ENCODE measurements around the gene CPXM1.

DNA sequence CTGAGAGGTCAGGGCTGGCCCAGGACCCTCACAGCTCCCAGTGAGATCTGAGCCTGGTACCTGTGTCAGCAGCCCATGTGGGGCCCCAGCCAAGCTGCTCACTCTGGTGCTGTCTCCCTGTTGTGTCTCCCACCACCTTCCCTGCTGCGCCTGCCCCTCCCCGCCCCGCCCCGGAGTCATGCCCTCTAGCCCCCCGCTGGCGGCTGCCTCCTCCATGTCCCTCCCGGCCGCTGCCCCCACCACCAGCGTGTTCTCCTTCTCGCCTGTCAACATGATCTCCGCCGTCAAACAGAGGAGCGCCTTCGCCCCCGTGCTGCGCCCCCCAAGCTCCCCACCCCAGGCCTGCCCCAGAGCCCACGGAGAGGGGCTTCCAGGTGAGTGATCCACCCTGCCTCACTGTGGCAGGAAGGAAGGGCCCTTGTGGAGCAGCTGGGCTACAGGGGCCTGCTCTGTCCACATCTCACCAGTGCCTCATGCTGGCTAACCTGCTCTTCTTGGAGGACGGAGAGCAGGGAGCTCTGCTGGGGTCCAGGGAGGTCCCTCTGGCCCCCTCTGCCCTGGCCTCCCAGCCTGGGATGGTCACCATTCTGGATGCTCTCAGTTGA lies 44.9 kb downstream of the CPXM1 start:
- TF ChIP-seq ZFP30 (CRISPR knock-in tag; IDR thresholded peaks at IDR 0.05) (no peak), ZNF8 (CRISPR knock-in tag; IDR thresholded peaks at IDR 0.05) (no peak), ARNTL (CRISPR knock-in tag; IDR thresholded peaks at IDR 0.05; ENCODE audit: borderline replicate concordance, low read depth) (no peak), TOX (CRISPR knock-in tag; IDR thresholded peaks at IDR 0.05; ENCODE audit: borderline replicate concordance) (no peak), BACH2 (CRISPR knock-in tag; IDR thresholded peaks at IDR 0.05; ENCODE audit: borderline replicate concordance) (no peak), ZNF70 (CRISPR knock-in tag; IDR thresholded peaks at IDR 0.05) (no peak), GLIS3 (CRISPR knock-in tag; IDR thresholded peaks at IDR 0.05) (no peak), ZNF565 (CRISPR knock-in tag; conservative IDR thresholded peaks at IDR 0.05; ENCODE audit: low read depth) (no peak), CSDC2 (CRISPR knock-in tag; IDR thresholded peaks at IDR 0.05) (no peak), ISL1 (CRISPR knock-in tag; IDR thresholded peaks at IDR 0.05) (no peak), SNAI2 (CRISPR knock-in tag; IDR thresholded peaks at IDR 0.05) (no peak)
- TF ChIP-seq, protein P1, sequence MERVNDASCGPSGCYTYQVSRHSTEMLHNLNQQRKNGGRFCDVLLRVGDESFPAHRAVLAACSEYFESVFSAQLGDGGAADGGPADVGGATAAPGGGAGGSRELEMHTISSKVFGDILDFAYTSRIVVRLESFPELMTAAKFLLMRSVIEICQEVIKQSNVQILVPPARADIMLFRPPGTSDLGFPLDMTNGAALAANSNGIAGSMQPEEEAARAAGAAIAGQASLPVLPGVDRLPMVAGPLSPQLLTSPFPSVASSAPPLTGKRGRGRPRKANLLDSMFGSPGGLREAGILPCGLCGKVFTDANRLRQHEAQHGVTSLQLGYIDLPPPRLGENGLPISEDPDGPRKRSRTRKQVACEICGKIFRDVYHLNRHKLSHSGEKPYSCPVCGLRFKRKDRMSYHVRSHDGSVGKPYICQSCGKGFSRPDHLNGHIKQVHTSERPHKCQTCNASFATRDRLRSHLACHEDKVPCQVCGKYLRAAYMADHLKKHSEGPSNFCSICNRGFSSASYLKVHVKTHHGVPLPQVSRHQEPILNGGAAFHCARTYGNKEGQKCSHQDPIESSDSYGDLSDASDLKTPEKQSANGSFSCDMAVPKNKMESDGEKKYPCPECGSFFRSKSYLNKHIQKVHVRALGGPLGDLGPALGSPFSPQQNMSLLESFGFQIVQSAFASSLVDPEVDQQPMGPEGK (CRISPR knock-in tag; IDR thresholded peaks at IDR 0.05; ENCODE audit: borderline replicate concordance) = no peak
- TF ChIP-seq, protein P2, sequence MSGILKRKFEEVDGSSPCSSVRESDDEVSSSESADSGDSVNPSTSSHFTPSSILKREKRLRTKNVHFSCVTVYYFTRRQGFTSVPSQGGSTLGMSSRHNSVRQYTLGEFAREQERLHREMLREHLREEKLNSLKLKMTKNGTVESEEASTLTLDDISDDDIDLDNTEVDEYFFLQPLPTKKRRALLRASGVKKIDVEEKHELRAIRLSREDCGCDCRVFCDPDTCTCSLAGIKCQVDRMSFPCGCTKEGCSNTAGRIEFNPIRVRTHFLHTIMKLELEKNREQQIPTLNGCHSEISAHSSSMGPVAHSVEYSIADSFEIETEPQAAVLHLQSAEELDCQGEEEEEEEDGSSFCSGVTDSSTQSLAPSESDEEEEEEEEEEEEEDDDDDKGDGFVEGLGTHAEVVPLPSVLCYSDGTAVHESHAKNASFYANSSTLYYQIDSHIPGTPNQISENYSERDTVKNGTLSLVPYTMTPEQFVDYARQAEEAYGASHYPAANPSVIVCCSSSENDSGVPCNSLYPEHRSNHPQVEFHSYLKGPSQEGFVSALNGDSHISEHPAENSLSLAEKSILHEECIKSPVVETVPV (CRISPR knock-in tag; IDR thresholded peaks at IDR 0.05) = no peak
- TF ChIP-seq, protein P3, sequence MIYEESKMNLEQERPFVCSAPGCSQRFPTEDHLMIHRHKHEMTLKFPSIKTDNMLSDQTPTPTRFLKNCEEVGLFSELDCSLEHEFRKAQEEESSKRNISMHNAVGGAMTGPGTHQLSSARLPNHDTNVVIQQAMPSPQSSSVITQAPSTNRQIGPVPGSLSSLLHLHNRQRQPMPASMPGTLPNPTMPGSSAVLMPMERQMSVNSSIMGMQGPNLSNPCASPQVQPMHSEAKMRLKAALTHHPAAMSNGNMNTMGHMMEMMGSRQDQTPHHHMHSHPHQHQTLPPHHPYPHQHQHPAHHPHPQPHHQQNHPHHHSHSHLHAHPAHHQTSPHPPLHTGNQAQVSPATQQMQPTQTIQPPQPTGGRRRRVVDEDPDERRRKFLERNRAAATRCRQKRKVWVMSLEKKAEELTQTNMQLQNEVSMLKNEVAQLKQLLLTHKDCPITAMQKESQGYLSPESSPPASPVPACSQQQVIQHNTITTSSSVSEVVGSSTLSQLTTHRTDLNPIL (CRISPR knock-in tag; IDR thresholded peaks at IDR 0.05; ENCODE audit: low read depth) = no peak

Measured in SK-N-SH treated with all-trans-retinoic acid at 6 μM for 48 hours (cell line).